Neural cell (in vitro differentiated cells): ENCODE data around the gene CNTNAP2. TPM values are rescaled to one million over a fixed set of nuclear protein-coding genes. Genes with fewer than 3 reads are reported as not detected.

Experiments used
- H2AFZ ChIP-seq: fragments of 200-600, 300-800 bp; sonication (generic), shearing (Covaris generic); 2 replicates; pipeline ENCODE4 v1.6.0; 2014; ENCODE audit warnings: low read depth, mild to moderate bottlenecking, antibody characterized with exemption, low read length, moderate library complexity
- H3F3A ChIP-seq: fragments of 200-600 bp; shearing (Covaris generic); 2 replicates; pipeline ENCODE4 v1.6.1; 2016; ENCODE audit warnings: mild to moderate bottlenecking, moderate library complexity, mixed read lengths, antibody characterized with exemption, low read length; ENCODE audit not compliant: insufficient read depth, poor library complexity, severe bottlenecking
- H3K27ac ChIP-seq: fragments of 200-600, 300-800 bp; sonication (generic), shearing (Covaris generic); 2 replicates; pipeline ENCODE4 v1.5.1; 2014; ENCODE audit warnings: mild to moderate bottlenecking, low read length, moderate library complexity
- H3K27me3 ChIP-seq: fragments of 300-800, 200-600 bp; sonication (generic), shearing (Covaris generic); 2 replicates; pipeline ENCODE4 v1.6.0; 2014; ENCODE audit warnings: mild to moderate bottlenecking, low read depth, low read length, moderate library complexity; ENCODE audit not compliant: insufficient read depth
- H3K36me3 ChIP-seq: fragments of 300-800, 200-600 bp; sonication (generic), shearing (Covaris generic); 2 replicates; pipeline ENCODE4 v1.5.1; 2014; ENCODE audit warnings: mild to moderate bottlenecking, antibody characterized with exemption, low read length, moderate library complexity; ENCODE audit not compliant: insufficient read depth
- H3K4me2 ChIP-seq: fragments of 300-800, 200-600 bp; sonication (generic), shearing (Covaris generic); 2 replicates; pipeline ENCODE4 v1.6.0; 2014; ENCODE audit warnings: mild to moderate bottlenecking, low read length
- H3K4me3 ChIP-seq: fragments of 300-800, 200-600 bp; sonication (generic), shearing (Covaris generic); 2 replicates; pipeline ENCODE4 v1.5.1; 2014; ENCODE audit warnings: mild to moderate bottlenecking, low read length, moderate library complexity
- H3K79me2 ChIP-seq: fragments of 200-600 bp; shearing (Covaris generic); replicated peaks from 2 replicates; pipeline ENCODE4 v1.6.0; 2014; ENCODE audit warnings: mild to moderate bottlenecking, low read length, moderate library complexity; ENCODE audit not compliant: insufficient read depth
- H3K9ac ChIP-seq: fragments of 300-800, 200-600 bp; sonication (generic), shearing (Covaris generic); 2 replicates; pipeline ENCODE4 v1.6.1; 2016; ENCODE audit warnings: mild to moderate bottlenecking, low read length, mixed read lengths
- H3K9me2 ChIP-seq: fragments of 200-600 bp; shearing (Covaris generic); 2 replicates; pipeline ENCODE4 v1.6.1; 2016; ENCODE audit warnings: mild to moderate bottlenecking, low read length, mixed read lengths; ENCODE audit not compliant: insufficient read depth
- H3K9me3 ChIP-seq: fragments of 200-600, 300-800 bp; sonication (generic), shearing (Covaris generic); 2 replicates; pipeline ENCODE4 v1.6.1; 2016; ENCODE audit warnings: mild to moderate bottlenecking, mixed run types, low read length, moderate library complexity, mixed read lengths
- H4K20me1 ChIP-seq: fragments of 200-600 bp; shearing (Covaris generic); 2 replicates; pipeline ENCODE4 v1.6.1; 2016; ENCODE audit warnings: mild to moderate bottlenecking, mixed run types; ENCODE audit not compliant: insufficient read depth
- EP300 ChIP-seq: fragments of 450-650 bp; conservative IDR thresholded peaks from 2 replicates; pipeline ENCODE4 v1.6.1; 2014; ENCODE audit warnings: antibody characterized with exemption, mild to moderate bottlenecking, moderate library complexity; ENCODE audit not compliant: poor library complexity, severe bottlenecking
- EZH2 ChIP-seq: fragments of 200-600, 300-800 bp; shearing (Covaris generic), sonication (generic); IDR thresholded peaks from 2 replicates; pipeline ENCODE4 v1.6.1; 2014; ENCODE audit warnings: antibody characterized with exemption, low read length, borderline replicate concordance, mild to moderate bottlenecking; ENCODE audit not compliant: insufficient read depth, poor library complexity, severe bottlenecking
- MXI1 ChIP-seq: fragments of 450-650 bp; conservative IDR thresholded peaks from 2 replicates; pipeline ENCODE4 v1.6.1; 2014; ENCODE audit warnings: antibody characterized with exemption, mild to moderate bottlenecking; ENCODE audit not compliant: poor library complexity, severe bottlenecking
- POLR2AphosphoS5 ChIP-seq: IDR thresholded peaks from 2 replicates; pipeline ENCODE4 v1.6.1; 2012
- RAD21 ChIP-seq: fragments of 450-650 bp; conservative IDR thresholded peaks from 2 replicates; pipeline ENCODE4 v1.6.1; 2014; ENCODE audit warnings: antibody characterized with exemption, mild to moderate bottlenecking, moderate library complexity
- SMC3 ChIP-seq: fragments of 450-650 bp; conservative IDR thresholded peaks from 2 replicates; pipeline ENCODE4 v1.6.1; 2014; ENCODE audit warnings: antibody characterized with exemption, mild to moderate bottlenecking, moderate library complexity; ENCODE audit not compliant: poor library complexity
- TAF1 ChIP-seq: IDR thresholded peaks from 2 replicates; pipeline ENCODE4 v1.6.1; 2012; ENCODE audit warnings: low read depth
- polyA plus RNA-seq: library from polyadenylated mRNA; depleted of rRNA; stranded (reverse); fragments of >200 nt; gene quantifications from 2 replicates; pipeline ENCODE4 v1.2.3, GENCODE V29; 2014
- TF ChIP-seq, protein P1 (sequence below): fragments of 450-650 bp; IDR thresholded peaks from 2 replicates; pipeline ENCODE4 v1.5.1; 2014; ENCODE audit warnings: antibody characterized with exemption, mild to moderate bottlenecking, moderate library complexity; ENCODE audit not compliant: poor library complexity, severe bottlenecking
- TF ChIP-seq, protein P2 (sequence below): IDR thresholded peaks from 2 replicates; pipeline ENCODE4 v1.6.1; 2012; ENCODE audit warnings: borderline replicate concordance

The CNTNAP2 gene
- polyA plus RNA-seq, 1 donor from 2014 or later = 276 TPM

DNA sequence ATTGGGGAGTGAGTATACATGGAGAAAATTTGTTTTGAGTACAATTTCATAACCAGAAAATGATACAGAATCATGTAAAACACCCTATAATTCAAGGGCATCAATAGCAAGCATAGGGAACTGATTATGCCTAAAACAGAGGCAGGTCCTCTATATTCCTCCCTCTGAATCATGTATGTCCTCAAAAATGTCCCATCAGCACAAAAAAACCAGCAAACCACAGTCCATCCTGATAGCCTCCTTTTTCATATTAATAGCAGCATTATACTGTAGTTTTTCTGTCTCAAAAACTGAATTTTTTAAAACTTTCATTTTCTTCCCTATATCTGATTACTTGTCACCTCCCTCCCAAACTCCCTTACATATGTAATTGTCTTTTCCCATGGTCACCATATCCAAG is 1057.3 kb downstream of the CNTNAP2 start:
- no peak overlapping the region for H3K27ac ChIP-seq
- H3K27me3 ChIP-seq = no peaks in the 10 kb centered on the region

DNA sequence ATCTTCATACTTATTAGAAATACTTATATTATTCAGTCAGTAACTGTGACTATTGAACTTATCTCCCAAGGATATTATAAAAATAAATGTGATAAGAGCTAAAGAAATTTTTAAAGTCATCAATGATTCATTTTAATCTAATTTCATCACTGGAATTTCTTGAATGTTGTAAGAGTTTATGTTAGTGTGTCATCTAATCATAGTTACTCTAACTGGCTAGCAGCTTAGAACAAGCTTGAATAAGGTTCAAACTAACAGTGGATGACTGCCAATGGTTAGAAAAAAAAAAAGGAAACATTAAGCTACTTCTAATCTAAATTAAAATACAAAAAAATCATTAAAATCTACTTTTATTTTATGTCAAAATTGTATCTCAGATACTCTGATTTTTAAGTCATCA is 1066.3 kb downstream of the CNTNAP2 start:
- Histone ChIP-seq H4K20me1 (no peaks in the 10 kb centered on the region), H3K9me3 (no peaks in the 10 kb centered on the region), H3K4me3 (no peak overlapping the region), H3K27ac (no peak overlapping the region), H3K4me2 (no peak overlapping the region), H3K36me3 (no peaks in the 10 kb centered on the region), H3K27me3 (no peaks in the 10 kb centered on the region), H3K9me2 (no peaks in the 10 kb centered on the region), H3K79me2 (no peaks in the 10 kb centered on the region), H3K9ac (no peak overlapping the region), H3F3A (no peaks in the 10 kb centered on the region), H2AFZ (no peak overlapping the region)
- TF ChIP-seq EP300 (no peak), POLR2AphosphoS5 (no peak), RAD21 (no peak), EZH2 (no peak), MXI1 (no peak), TAF1 (no peak), SMC3 (no peak)
- TF ChIP-seq, protein P1, sequence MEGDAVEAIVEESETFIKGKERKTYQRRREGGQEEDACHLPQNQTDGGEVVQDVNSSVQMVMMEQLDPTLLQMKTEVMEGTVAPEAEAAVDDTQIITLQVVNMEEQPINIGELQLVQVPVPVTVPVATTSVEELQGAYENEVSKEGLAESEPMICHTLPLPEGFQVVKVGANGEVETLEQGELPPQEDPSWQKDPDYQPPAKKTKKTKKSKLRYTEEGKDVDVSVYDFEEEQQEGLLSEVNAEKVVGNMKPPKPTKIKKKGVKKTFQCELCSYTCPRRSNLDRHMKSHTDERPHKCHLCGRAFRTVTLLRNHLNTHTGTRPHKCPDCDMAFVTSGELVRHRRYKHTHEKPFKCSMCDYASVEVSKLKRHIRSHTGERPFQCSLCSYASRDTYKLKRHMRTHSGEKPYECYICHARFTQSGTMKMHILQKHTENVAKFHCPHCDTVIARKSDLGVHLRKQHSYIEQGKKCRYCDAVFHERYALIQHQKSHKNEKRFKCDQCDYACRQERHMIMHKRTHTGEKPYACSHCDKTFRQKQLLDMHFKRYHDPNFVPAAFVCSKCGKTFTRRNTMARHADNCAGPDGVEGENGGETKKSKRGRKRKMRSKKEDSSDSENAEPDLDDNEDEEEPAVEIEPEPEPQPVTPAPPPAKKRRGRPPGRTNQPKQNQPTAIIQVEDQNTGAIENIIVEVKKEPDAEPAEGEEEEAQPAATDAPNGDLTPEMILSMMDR = no peak
- TF ChIP-seq, protein P2, sequence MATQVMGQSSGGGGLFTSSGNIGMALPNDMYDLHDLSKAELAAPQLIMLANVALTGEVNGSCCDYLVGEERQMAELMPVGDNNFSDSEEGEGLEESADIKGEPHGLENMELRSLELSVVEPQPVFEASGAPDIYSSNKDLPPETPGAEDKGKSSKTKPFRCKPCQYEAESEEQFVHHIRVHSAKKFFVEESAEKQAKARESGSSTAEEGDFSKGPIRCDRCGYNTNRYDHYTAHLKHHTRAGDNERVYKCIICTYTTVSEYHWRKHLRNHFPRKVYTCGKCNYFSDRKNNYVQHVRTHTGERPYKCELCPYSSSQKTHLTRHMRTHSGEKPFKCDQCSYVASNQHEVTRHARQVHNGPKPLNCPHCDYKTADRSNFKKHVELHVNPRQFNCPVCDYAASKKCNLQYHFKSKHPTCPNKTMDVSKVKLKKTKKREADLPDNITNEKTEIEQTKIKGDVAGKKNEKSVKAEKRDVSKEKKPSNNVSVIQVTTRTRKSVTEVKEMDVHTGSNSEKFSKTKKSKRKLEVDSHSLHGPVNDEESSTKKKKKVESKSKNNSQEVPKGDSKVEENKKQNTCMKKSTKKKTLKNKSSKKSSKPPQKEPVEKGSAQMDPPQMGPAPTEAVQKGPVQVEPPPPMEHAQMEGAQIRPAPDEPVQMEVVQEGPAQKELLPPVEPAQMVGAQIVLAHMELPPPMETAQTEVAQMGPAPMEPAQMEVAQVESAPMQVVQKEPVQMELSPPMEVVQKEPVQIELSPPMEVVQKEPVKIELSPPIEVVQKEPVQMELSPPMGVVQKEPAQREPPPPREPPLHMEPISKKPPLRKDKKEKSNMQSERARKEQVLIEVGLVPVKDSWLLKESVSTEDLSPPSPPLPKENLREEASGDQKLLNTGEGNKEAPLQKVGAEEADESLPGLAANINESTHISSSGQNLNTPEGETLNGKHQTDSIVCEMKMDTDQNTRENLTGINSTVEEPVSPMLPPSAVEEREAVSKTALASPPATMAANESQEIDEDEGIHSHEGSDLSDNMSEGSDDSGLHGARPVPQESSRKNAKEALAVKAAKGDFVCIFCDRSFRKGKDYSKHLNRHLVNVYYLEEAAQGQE = no peak

More for the DNA sequence above, 1057.3 kb downstream of the CNTNAP2 start:
- H3K4me2 ChIP-seq = no peak overlapping the region
- no peak overlapping the region for H3K9ac ChIP-seq
- no peaks in the 10 kb centered on the region for H3K79me2 ChIP-seq
- H3K4me3 ChIP-seq = no peak overlapping the region
- no peaks in the 10 kb centered on the region for H3K9me2 ChIP-seq
- H3F3A ChIP-seq = no peaks in the 10 kb centered on the region
- H4K20me1 ChIP-seq = no peaks in the 10 kb centered on the region
- TF ChIP-seq RAD21 = no peak
- no peak for TF ChIP-seq MXI1
- TF ChIP-seq, protein P1 = no peak
- TF ChIP-seq POLR2AphosphoS5 = no peak
- TF ChIP-seq SMC3 = no peak
- TF ChIP-seq EP300 = no peak
- no peak for TF ChIP-seq EZH2
- no peak for TF ChIP-seq TAF1
- TF ChIP-seq, protein P2 = no peak
- no peak overlapping the region for H2AFZ ChIP-seq
- H3K36me3 ChIP-seq = no peaks in the 10 kb centered on the region
- no peaks in the 10 kb centered on the region for H3K9me3 ChIP-seq
